DMS 273 (cell line): Measurements from ENCODE around the gene ACOXL.
A peak's percentile ranks its signal among the peaks of the same experiment; 100 is the strongest.
"Not testable (repeated sequence)": the region's sequence is repeated elsewhere in the genome, so short reads cannot be mapped to it uniquely, and the experiment has no call there.

Source experiments
- DNase-seq: peaks from one replicate; lab custom pipeline; 2025; ENCODE audit not compliant: unreplicated experiment; lab: John Stamatoyannopoulos, UW

Gene ACOXL

GRCh38 chr2:111031546-111032478, 299.4 kb downstream of the ACOXL start:
- no peak for DNase-seq

- DNase-seq: no peak
Measured at GRCh38 chr2:111032721-111033429, 300.5 kb downstream of the ACOXL start.

- DNase-seq: no peak
Measured at GRCh38 chr2:111034146-111034545, 301.8 kb downstream of the ACOXL start.

GRCh38 chr2:111034606-111035005, 302.2 kb downstream of the ACOXL start:
- DNase-seq: peak; percentile 6

GRCh38 chr2:111035830-111036441, 303.6 kb downstream of the ACOXL start:
- DNase-seq: no peak

- no peak for DNase-seq
Measured at GRCh38 chr2:111037128-111037527, 304.8 kb downstream of the ACOXL start.

GRCh38 chr2:111039628-111040383, 307.4 kb downstream of the ACOXL start:
- no peak for DNase-seq

GRCh38 chr2:111041398-111042202, 309.2 kb downstream of the ACOXL start:
- peak; percentile 4 for DNase-seq

GRCh38 chr2:111042261-111042660, 309.9 kb downstream of the ACOXL start:
- DNase-seq: no peak

- DNase-seq: no peak
Measured at GRCh38 chr2:111042772-111043771, 310.7 kb downstream of the ACOXL start.

- DNase-seq: no peak
Measured at GRCh38 chr2:111044066-111044465, 311.7 kb downstream of the ACOXL start.

GRCh38 chr2:111045236-111045635, 312.9 kb downstream of the ACOXL start:
- not testable (repeated sequence) for DNase-seq

GRCh38 chr2:111045771-111046444, 313.5 kb downstream of the ACOXL start:
- DNase-seq: no peak

- DNase-seq: no peak
Measured at GRCh38 chr2:111046670-111047069, 314.3 kb downstream of the ACOXL start.

- no peak for DNase-seq
Measured at GRCh38 chr2:111048856-111049768, 316.7 kb downstream of the ACOXL start.

- no peak for DNase-seq
Measured at GRCh38 chr2:111049792-111050640, 317.6 kb downstream of the ACOXL start.
